ENCODE measurements around the gene ITGAV.

- TF ChIP-seq CTCF (IDR thresholded peaks at IDR 0.05) (no peak), POLR2A (IDR thresholded peaks at IDR 0.05) (no peak)
These were observed 4.3 kb downstream of the ITGAV start for GRCh38 chr2:186594001-186594722.

All from suprapubic skin (tissue), 3 donors.